CD4-positive, alpha-beta T cell treated with Interferon gamma for 1 hour (primary cell): ENCODE results near the gene RNF157.
"Not testable (repeated sequence)": the region's sequence is repeated elsewhere in the genome, so short reads cannot be mapped to it uniquely, and the experiment has no call there.

Experiments used
- DNase-seq: peaks from one replicate; pipeline ENCODE4 v3.0.0-alpha.2; 2020

Gene RNF157

GRCh38 chr17:76252967-76253766 is 12.9 kb upstream of the RNF157 start:
- DNase-seq: not testable (repeated sequence)

- peak; percentile 53 for DNase-seq
Measured at GRCh38 chr17:76252040-76252954, 12.0 kb upstream of the RNF157 start.

GRCh38 chr17:76251478-76252039 is 11.3 kb upstream of the RNF157 start:
- DNase-seq: no peak

GRCh38 chr17:76250141-76250540 is 9.8 kb upstream of the RNF157 start:
- DNase-seq: no peak

DNA sequence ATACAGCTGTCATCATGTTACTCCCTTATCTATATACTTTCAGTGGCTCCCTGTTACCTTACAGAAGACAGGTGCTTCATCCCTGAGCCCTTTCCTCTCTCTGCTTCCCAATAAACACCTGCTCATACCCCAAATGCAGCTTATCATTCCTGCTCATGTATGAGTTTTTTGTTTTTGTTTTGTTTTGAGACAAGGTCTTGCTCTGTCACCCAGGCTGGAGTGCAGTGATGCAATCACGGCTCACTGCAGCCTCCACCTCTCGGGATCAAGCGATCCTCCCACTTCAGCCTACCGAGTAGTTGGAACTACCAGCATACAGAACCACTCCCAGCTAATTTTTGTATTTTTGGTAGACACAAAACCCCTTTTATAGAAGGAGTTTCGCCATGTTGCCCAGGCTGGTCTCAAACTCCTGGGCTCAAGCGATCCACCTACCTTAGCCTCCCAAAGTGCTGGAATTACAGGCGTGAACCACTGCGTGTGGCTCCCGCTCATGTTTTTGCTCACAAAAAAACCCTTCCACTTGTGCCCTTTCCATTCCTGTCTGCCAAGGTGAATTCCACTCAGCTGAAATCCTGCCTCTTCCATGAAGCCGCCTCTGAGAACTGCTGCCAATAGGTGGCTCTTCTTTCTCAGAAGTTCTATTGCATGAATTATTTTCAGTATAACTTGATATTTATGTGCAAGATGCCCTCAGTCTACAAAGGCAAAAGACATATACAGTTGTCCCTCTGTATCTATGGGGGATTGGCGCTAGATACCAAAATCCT is 7.9 kb upstream of the RNF157 start:
- no peak for DNase-seq

- DNase-seq: no peak
Measured at GRCh38 chr17:76247304-76247703, 7.0 kb upstream of the RNF157 start.

- DNase-seq: peak; percentile 27
Measured at GRCh38 chr17:76246080-76247066, 6.1 kb upstream of the RNF157 start.

DNA sequence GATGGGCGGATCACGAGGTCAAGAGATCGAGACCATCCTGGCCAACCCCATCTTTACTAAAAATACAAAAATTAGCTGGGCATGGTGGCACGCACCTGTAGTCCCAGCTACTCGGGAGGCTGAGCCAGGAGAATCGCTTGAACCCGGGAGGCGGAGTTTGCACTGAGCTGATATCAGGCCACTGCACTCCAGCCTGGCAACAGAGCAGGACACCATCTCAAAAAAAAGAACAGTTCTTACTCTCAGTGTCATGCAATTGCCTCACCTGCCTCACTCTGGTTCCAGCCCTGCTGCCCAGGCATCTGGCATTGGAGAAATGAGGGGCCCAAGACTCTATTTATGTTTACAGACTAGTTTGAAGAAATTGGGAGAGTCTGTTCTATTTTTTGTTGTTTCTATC is 4.4 kb upstream of the RNF157 start:
- not testable (repeated sequence) for DNase-seq

DNA sequence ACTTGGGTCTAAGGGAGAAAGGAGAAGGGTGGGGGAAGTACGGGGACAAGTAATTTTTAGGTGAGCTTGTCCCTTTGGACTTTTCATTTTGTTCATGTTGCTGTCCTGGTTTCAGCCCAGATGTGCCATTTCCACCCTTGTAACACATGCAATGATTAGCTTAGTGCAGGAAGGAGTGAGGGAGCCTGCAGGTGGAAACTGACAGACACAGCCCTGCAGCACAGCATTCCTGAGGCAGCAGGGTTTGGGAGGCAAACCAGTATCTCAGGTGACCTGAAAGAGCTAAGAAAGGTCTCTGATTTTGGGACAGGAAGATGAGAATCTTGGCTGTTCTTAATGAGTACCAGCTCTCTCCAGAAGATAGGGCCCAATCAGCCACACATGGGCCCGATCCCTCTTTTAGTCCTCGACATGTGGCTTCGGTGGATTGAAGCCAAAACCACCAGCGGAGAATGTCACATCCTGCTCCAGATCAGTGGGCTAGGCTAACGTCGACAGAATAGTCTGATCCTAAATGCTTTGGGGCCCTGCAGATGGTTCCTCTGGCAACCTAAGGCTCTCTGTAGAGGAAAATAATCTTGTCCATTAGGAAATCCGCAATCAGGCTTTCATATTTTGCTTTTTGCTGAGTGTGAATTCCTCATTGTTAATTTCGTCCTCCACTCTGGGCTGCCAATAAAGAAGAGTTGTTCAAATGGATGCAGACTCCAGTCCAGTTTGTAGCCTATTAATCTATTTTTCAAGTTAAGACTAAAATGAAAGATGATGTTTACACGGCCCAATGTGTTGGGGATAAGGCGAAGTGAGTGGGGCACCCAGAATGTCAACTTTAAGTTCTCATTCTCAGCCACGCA is 3.8 kb upstream of the RNF157 start:
- DNase-seq: no peak

- DNase-seq: no peak
Measured at GRCh38 chr17:76241691-76242255, 1.5 kb upstream of the RNF157 start.

DNA sequence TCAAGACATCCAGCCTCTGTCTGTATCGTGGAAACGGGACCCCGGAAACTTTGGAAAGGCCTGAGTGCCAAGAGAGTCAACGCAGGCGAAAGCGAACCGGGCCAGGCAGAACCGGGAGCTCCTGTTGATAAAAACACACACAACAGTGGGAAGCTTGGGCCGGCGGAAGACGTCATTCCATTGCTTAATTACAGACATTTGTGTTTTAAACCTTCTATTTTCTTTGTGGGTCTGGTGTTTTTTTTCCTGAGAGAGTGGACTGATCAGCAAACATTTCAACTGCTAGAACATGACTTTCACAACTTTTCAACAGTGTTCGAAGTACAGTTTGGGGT is 878 bp upstream of the RNF157 start:
- DNase-seq: no peak

- no peak for DNase-seq
Measured at GRCh38 chr17:76239538-76240274, 587 bp downstream of the RNF157 start.

DNA sequence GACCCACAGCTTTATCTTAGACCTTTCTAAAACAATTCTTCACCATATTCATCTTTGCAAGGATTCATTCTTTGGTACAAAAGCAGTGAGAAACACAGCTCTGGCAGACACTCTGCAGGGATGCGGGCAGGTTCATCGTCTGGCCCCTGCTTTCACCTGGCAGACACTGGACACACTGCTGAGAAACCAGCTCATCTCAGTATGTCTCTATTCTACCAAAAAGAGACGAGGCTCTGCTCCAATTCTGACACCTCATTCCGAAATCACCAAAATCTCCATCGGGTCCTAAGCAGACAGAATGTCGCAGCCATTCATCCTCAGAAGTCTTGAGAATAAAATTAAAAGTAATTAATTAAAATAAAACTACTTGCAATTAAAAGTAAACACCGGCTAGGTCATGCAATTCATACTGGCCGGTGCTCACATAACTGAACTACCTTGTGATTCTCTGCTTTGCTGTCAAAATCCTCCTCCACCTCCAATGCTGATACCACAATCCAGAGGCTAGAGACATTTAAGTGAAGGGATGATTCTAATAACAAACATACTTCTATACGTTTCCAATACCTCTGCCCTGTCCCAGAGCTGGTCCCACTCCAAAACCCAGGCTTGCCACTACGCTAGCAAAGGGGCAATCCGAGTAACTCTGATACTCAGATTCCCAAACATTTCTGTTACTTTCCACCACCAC is 1.3 kb downstream of the RNF157 start:
- no peak for DNase-seq

DNA sequence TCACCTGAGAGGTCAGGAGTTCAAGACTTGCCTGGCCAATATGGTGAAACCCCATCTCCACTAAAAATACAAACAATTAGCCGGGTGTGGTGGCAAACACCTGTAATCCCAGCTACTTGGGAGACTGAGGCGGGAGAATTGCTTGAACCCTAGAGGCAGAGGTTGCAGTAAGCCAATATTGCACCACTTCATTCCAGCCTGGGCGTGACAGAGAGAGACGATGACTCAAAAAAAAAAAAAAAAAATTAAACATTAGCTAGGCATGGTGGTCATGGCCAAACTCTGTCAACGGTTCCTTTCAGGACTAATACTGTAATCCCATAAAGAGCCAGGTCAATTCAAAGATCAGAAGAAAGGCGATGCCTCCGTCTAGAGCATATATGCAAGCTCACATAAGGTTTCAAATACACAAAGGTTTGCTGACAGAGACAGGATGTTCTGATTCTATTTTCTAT is 2.4 kb downstream of the RNF157 start:
- DNase-seq: no peak

DNA sequence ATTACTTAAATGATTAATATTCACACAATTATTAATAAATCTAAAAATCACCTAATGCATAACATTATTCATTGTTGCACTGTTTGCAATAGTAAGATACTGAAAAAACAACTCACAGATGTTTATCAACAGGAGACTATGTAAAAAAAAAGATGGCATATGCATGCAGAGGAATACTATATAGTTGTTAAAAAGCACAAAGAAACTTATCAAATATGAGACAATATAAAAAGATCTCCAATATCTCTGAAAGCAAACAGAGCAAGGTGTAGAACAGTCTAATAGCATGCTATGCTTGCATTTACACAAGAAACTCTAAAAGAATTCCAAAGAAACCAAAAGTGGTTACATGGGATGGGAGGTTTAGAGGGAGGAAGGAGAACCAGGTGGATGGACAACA is 3.7 kb downstream of the RNF157 start:
- DNase-seq: no peak

DNA sequence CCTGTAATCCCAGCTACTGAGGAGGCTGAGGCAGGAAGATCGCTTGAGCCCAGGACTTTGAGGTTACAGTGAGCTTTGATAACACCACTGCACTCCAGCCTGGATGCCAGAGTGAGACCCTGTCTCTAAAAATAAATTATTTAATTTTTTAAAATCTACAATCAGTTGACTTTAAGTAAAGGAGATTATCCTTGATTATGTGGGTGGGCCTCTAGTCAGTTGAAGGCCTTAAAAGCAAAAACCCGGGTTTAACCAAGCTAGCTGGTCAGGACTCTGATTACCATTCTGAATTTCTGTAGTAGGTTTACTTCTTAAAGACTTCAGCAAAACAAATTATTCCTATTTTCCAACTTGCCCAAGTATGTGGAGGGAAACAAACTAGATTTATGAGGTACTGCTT is 4.4 kb downstream of the RNF157 start:
- DNase-seq: no peak

- DNase-seq: no peak
Measured at GRCh38 chr17:76234354-76234679, 6.0 kb downstream of the RNF157 start.

DNA sequence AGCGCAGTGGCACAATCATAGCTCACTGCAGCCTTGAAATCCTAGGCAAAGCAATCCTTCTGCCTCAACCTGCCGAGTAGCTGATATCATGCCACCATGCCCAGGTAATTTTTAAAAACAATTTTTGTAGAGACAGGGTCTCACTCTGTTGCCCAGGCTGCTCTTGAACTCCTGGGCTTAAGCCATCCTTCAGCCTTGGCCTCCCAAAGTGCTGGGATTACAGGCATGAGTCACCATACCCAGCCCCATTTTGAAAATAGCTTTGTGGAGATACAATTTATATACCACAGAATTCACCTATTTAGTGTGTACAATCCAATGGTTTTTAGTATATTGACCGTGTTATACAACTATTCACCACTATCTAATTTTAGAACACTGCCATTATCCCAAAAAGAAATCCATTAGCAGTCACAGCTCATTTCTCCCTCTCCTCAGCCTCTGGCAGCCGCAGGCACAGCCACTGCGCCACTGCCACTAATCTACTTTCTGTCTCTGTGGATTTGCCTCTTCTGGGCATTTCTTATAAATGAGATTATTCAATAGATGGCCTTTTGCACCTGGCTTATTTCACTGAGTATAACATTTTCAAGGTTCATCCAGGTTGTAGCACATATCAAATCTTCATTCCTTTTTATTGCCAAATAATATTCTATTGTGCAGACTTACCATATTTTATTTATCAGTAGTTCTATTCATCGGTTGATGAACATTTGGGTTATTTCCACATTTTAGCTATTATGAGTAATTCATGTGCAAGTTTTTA is 6.5 kb downstream of the RNF157 start:
- DNase-seq: no peak
